Liver (tissue), 3 donors: Measurements from ENCODE around the gene BRCA1.

Source experiments
- FOXA1 ChIP-seq: IDR thresholded peaks from 2 replicates; pipeline ENCODE4 v1.6.1; 2016; ENCODE audit warnings: antibody characterized with exemption
- JUND ChIP-seq, 2 donors: IDR thresholded peaks; 2 replicates each; pipeline ENCODE4 v1.6.1; 2016; ENCODE audit warnings: antibody characterized with exemption in 2 of 2
- RXRA ChIP-seq, 2 donors: IDR thresholded peaks; 2 replicates each; pipeline ENCODE4 v1.6.1; 2017 to 2018; ENCODE audit warnings: antibody characterized with exemption in 2 of 2, mild to moderate bottlenecking in 1 of 2
- SP1 ChIP-seq: IDR thresholded peaks from 2 replicates; pipeline ENCODE4 v1.6.1; 2018; ENCODE audit warnings: antibody characterized with exemption, mild to moderate bottlenecking
- TAF1 ChIP-seq: conservative IDR thresholded peaks from 2 replicates; pipeline ENCODE4 v1.6.1; 2016; ENCODE audit warnings: antibody characterized with exemption, mild to moderate bottlenecking
- YY1 ChIP-seq: IDR thresholded peaks from 2 replicates; pipeline ENCODE4 v1.6.1; 2016; ENCODE audit warnings: antibody characterized with exemption, mild to moderate bottlenecking
- TF ChIP-seq, protein P1 (sequence below): fragments of 150-350 bp; IDR thresholded peaks from 2 replicates; pipeline ENCODE4 v1.5.1; 2017; ENCODE audit warnings: improper control_type of control experiment, low read depth, low read length; ENCODE audit not compliant: missing input control
- TF ChIP-seq, protein P2 (sequence below): IDR thresholded peaks from 2 replicates; pipeline ENCODE4 v1.6.1; 2016; ENCODE audit warnings: antibody characterized with exemption
- TF ChIP-seq, protein P3 (sequence below): IDR thresholded peaks from 2 replicates; pipeline ENCODE4 v1.6.1; 2016; ENCODE audit warnings: antibody characterized with exemption
- donor health status: healthy.
- donor health status: healthy.

DNA sequence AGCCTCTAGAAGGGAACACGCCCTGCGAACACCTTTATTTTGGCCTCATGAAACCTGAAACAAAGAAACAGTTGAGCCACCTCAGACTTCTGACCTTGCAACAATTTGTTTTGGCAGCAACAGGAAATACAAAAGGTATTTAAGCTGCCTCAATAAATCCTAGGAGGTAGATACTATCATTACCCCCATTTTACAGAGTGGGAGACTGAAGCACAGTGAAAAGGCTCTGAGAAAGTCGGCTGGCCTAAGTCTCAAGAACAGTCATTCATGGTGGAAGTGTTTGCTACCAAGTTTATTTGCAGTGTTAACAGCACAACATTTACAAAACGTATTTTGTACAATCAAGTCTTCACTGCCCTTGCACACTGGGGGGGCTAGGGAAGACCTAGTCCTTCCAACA lies 81.1 kb downstream of the BRCA1 start:
- TF ChIP-seq, protein P1, sequence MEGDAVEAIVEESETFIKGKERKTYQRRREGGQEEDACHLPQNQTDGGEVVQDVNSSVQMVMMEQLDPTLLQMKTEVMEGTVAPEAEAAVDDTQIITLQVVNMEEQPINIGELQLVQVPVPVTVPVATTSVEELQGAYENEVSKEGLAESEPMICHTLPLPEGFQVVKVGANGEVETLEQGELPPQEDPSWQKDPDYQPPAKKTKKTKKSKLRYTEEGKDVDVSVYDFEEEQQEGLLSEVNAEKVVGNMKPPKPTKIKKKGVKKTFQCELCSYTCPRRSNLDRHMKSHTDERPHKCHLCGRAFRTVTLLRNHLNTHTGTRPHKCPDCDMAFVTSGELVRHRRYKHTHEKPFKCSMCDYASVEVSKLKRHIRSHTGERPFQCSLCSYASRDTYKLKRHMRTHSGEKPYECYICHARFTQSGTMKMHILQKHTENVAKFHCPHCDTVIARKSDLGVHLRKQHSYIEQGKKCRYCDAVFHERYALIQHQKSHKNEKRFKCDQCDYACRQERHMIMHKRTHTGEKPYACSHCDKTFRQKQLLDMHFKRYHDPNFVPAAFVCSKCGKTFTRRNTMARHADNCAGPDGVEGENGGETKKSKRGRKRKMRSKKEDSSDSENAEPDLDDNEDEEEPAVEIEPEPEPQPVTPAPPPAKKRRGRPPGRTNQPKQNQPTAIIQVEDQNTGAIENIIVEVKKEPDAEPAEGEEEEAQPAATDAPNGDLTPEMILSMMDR, result no peak
- TF ChIP-seq JUND (IDR thresholded peaks at IDR 0.05) (no peak), RXRA (IDR thresholded peaks at IDR 0.05) (no peak), SP1 (no peak), YY1 (no peak), FOXA1 (no peak), TAF1 (no peak)
- TF ChIP-seq, protein P2, sequence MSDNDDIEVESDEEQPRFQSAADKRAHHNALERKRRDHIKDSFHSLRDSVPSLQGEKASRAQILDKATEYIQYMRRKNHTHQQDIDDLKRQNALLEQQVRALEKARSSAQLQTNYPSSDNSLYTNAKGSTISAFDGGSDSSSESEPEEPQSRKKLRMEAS, result no peak
- TF ChIP-seq, protein P3, sequence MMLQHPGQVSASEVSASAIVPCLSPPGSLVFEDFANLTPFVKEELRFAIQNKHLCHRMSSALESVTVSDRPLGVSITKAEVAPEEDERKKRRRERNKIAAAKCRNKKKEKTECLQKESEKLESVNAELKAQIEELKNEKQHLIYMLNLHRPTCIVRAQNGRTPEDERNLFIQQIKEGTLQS, result no peak
